GM19238 (cell line): ENCODE results near the gene ATP8B1.

ENCODE experiments used
- DNase-seq: peaks from one replicate; pipeline ENCODE4 v3.0.0; 2011; ENCODE audit warnings: low spot score; ENCODE audit not compliant: insufficient read length

Gene ATP8B1

DNA sequence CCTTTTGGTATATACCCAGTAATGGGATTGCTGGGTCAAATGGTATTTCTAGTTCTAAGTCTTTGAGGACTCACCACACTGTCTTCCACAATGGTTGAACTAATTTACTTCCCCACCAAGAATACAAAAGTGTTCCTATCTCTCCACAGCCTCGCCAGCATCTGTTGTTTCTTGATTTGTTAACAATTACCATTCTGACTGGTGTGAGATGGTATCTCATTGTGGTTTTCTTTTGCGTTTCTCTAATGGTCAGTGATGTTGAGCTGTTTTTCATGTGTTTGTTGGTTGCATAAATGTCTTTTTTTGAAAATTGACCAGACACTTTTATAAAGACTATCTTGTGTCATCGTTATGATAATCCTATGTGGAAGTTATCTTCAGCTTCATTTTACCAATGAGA lies 16.0 kb upstream of the ATP8B1 start:
- no peak for DNase-seq

DNA sequence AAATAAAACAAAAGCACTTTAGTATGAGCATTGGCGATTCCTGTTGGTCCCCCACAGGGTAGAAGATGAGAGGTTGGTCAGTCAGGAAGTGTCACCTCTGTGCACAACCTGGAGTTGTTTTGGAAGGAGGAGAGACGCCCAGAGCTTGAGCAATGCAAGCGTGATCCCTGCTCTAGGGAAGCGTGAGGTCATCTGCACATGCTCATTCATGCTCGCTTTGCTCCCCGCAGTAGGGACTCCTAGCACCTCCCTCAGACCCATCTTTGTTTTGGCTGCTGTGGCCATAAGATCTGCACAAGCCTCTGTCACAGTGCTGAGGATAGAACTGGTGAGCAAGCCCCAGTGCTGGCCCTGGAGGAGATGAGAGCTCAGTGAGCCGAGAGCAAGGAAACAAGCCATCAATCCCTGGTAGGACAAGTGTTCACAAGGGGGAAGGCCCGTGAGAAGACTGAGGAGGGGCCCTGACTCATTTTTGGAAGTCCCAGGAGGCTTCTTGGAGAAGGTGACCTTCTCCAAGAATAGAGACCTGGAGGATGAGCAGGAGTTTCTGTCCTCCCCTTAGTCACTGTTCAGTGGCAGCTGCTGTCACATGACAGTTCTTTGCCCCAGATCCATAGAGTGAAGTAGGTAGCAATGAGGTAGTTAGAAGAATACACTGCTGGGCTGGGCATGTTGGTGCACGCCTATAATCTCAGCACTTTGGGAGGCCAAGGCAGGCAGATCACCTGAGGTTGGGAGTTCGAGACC lies 13.3 kb upstream of the ATP8B1 start:
- DNase-seq: no peak

DNA sequence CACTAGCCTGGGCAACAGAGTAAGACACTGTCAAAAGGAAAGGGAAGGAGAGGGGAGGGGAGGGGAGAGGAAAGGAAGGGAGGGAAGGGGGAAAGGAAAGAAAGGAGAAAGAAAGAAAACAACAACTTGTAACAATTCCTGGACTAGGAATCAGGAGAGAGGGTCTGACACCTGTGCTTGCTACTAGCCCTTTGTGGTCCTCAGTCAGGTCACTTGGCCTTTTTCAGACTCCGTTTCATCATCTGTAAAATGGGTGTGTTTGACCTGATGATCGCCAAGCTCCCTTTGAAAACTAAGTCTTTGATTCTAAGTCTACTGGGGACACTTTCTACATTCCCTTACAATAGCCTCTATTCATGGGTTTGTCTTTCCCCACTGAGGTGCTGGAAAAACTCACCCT lies 11.4 kb upstream of the ATP8B1 start:
- DNase-seq: no peak

DNA sequence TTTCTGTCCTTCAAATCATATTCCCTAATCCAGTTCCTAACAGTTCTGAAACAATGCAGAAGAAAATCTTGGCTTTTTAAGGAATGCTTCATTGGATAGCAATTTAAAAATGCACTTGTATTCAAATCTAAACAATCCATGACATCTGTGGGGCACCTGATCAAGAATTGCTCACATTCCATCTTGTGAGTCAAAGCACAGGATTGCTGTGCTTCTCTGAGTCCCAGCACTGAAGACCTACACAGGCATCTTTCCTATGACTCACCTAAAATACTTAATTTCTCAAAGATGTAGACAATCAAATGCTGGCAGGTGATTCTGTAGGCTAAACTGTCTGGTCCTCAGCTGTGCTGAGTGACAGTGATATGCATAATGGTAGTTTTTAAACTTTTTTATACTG lies 10.1 kb upstream of the ATP8B1 start:
- no peak for DNase-seq

DNA sequence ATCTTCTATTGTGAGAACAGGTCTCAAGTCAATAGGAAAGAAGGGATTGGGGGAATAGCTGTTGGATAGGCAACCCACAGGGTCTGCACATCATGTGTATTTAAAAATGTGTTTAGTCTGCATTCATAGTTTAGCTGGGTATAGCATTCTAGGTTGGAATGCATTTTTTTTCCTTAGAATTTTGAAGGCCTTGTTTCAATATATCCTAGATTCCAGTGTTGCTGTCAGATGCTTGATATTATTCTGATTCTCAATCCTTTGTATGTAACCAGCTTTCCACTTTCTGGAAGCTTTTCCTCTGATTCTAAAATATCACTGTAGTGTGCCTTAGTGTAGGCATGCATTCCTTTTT lies 9.0 kb upstream of the ATP8B1 start:
- DNase-seq: no peak

DNA sequence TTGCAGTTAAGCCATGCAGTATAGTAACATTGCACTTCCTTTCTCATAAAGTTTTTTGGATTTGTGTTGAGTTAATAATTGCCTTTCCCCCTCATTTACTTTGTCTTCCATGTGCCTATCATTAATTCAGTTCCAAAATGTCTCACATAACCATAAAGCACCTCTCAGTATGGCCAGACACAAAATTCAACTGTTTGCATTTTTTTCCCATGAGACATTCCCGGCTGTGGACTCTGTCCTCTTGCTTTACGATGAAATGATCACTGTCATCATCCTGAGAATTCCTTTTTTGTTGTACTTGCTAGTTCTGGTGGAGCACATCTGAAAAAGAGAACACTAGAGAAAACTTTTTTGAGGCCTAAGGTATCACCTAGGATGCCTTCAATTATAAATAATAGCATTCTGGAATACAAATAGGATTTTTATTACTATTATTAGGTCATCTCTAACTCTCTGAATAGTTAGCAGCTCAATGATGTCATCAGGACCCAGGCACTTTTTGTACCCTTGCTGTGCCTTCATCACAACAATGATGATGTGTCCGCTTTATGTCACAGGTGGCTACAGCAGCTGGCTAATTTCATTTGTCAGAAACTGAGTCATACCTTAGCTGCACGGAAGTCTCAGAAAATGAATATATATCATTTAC lies 8.5 kb upstream of the ATP8B1 start:
- DNase-seq: no peak

DNA sequence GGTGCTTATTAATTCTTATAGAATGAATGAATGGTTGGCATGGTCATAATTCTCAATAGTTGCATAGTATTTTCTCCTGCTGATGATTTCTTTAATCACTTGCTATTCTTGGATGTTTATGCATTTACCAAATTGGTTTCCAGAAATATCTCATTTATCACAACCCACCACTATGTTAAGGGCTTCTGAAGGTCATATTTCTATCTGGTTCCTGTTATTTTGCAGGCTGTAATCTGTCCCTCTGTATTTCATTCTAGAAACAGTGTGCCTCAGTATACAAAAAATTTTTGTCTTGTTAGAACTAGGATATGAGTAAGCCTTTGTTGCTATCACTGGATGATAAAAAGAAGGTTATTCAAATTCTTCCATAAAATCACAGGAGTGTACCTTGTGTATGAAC lies 6.1 kb upstream of the ATP8B1 start:
- no peak for DNase-seq

DNA sequence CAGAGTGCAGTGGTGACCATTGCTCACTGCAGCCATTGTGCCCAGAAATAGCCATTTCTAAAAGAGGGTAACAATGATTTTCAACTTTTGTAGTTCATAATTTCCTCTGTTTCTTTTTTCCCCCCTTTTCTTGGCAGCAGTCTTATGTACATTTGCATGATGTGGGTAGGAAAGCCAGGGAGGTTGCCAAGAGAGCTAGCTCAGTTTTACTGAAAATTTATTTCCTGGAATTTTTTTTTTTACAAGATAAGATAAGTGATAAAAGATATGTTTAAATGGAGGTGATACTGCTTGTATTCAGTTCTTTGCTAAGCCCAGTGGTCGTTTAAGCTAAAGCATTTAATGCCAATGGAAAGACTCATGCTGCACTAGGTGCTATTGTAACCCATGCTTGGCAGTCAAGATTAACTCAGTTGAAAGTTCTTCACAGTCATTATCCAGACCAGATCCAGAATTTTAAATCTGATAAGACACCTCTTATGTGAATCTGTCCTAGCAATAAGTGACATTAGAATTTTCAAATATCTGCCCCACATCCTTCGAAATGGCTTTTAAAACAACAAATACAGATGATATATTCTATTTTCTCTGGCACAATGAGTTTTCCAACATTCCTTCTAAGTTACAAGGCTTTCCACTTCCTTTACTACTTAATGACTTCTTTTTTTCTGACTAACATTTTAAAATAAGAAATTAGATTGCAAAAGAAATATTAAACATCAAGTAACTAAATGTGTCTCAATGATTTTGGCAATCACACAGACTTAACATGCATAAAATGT lies 4.4 kb upstream of the ATP8B1 start:
- no peak for DNase-seq

DNA sequence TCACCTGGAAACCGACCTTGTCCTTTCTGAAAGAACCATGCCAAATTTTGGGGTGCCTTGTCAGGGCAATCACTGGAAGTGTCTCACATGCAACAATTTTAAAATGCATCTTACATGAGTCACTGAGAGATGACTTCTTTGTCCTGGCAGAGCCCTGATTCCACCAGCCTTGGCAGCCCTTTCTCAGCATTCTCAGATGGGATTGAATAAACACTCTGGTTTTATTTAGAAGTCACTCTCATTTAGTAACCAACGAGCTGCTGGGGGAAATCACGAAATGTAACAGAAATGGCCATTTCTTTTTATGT lies 3.8 kb upstream of the ATP8B1 start:
- DNase-seq: no peak

DNA sequence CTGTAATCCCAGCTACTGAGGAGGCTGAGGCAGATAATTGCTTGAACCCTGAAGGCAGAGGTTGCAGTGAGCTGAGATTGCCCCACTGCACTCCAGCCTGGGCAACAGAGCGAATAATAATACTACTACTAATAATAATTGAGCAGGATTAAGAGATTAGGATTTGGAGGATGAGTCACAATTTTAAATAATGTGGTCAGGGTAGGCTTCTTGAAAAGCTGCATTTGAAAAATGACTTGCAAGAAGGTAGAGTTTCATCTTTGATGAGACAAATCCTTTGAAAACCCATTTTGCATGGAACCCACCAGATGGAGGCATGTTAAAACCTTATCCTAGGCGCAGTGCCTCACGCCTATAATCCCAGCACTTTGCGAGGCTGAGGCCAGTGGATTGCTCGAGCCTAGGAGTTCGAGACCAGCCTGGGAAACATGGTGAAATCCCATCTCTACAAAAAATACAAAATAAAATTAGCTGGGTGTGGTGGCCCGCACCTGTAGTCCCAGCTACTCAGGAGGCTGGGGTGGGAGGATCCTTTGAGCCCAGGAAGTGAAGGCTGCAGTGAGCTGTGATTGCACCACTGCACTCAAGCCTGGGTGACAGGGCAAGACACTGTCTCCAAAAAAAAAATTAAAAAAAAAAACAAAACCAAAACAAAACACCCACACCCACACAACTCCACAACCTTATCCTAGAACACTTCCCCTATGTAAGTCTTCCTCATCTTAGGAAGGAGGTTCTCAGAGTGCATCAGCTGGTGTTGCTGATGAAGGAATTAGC lies 3.3 kb upstream of the ATP8B1 start:
- DNase-seq: no peak

DNA sequence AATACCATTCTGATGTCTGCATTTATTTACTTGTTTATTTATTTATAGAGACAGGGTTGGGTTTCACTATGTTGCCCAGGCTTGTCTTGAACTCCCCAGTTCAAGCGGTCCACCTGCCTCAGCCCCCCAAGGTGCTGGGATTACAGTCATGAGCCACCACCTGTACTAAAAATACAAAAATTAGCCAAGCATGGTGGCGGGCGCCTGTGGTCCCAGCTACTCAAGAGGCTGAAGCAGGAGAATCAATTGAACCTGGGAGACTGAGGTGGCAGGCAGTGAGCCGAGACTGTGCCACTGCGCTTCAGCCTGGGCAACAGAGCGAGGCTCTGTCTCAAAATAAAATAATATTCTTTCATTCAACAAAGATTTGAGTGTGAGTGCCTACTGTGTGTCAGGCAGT lies 2.0 kb upstream of the ATP8B1 start:
- no peak for DNase-seq

DNA sequence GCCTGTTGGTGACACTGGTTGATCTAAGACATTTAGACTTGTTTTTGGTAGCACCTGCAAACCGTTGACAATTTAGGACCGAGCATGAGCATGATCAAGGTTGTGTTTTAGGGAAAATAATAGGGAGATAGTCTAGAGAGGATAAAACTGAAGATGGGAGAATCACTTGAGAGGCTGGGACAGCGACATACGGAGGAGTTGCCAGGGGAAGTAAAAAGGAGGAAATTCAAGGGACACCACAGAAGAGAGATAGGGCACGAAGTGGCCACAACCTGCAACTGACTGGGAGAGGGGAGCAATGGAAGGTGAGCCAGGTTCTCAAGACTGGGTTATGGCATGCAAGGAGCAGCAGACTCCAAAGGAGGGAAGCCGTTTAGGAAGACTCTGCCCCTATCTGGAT lies 1.4 kb upstream of the ATP8B1 start:
- DNase-seq: no peak

DNA sequence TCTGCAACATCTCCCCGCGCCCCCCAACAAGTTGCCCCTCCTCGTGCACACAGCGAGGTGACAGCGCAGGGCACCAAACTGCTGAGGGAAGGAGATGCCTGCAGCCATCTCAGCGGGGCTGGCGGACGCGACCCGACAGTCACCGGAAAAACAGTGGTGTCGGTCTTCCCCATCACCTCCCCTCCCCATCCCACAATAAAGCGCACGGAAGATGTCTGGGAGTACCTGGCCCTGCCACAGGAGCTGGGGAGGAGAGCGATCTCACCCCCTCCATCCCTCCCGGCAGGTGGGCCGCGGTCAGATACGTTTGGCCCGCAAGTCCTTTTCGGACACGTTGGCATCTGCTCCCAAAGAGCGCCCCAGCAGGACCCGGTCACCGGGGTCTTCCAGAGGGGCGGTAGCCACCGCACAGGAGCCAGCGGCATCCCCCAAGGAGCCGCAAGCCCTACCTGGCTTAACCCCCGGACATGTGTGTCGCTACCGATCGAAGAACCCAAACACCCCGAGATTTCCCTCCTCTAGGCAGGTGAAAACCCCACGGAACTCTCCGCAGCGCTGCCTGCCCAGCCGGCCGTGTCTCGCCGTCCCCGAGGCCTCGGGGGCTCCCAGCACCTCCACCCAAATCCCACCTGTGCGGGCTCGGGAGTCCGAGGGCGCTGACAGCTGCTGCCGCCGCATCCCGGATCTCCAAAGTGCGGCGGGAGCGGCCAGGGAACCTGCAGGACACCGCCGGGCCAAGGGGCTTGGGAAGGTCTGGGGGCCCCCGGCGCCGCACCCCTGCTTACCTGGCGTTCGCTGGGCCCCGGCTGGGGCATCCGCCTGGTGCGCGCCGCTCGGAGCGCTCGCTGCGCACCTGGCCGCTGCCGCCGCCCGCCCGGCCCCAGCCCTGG lies 657 bp downstream of the ATP8B1 start:
- peak; percentile 26 for DNase-seq

DNA sequence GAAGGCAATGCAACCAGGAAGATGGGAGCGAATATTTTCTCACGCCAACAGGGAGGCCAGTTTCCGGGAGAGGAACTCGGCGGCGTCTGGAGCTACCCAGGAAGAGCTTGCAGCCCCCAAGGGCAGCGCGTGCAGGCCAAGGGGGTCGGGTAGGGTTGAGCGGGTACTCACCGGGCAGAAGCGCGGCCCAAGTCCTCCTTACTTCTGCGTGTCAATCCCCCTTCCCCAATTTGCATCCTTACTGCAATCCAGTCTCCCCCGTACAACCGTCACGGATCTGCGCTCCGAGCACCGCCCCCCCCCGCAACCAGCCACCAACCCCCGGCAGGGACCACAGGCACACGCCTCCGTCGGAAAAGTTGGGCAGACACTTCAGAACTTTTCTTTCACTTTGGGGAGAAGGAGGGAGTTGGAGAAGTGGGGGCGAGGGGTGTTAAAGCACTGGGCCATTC lies 1.3 kb downstream of the ATP8B1 start:
- no peak for DNase-seq

DNA sequence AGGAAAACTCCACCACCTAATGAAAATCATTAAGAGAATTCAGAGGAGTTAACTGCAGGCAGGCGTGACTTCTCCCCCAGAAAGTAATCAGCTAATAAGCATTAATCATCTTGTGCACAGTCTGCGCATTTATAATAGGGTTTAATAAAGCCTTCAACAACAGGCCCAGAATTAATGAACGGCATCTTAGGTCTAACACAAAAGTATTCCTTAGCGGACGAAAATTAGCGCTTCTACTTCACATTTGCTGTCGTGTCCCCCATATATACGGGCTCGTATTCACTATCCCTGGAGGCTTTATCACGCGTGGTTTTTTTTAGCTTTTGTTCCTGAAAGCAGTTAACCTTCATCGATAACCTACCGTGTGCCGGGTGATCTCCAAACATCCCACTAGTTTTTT lies 1.8 kb downstream of the ATP8B1 start:
- no peak for DNase-seq

DNA sequence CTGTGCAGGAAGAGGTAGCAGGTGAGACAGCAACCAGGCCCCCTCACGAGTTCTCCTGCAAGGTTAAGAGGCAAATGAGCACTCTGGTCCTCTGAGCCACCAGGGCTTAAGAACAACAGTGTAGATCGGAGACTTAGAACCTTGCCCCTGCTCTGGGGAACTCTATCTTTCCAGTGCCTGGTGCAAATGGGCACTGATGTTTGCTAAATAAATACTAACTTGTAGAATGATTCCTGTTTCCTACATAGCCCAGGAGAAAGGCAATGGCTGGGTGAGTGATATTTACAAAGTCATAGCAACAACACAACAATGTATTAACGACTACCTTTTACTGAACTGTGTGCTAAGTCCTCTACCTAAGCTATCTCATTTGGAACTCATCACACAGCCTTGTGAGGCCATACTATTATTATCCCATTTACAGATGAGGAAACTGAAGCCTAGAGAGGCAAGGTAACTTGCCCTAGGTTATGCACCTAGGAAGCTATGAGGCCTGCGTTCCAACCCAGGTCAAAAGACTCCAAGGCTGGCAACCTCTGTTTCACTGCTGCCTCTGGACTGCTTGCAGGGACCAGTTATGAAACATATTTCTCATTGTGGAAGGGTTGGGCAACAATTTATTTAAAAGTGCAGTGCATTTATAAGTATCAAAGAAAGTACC lies 4.3 kb downstream of the ATP8B1 start:
- DNase-seq: no peak

DNA sequence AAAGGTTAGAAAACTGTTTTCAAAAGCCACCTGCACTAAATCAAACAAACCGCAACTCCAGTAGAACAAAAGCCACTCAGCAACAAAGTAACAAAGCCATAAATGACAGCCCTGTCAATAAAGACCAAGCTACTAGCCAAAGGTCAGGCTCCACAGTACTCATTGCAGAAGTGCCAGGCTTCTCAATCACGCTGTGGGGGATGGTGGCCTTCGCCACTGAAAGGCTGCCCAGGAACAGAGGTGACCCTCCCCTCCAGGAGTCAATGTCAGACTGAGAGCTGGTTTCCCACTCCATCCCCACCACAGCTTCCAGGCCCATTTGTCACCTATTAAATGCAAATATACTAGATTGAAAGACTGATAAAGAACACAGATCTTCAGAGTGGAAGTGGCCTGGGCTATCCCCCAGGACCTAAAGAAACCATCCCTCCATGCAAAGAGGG lies 5.9 kb downstream of the ATP8B1 start:
- no peak for DNase-seq

DNA sequence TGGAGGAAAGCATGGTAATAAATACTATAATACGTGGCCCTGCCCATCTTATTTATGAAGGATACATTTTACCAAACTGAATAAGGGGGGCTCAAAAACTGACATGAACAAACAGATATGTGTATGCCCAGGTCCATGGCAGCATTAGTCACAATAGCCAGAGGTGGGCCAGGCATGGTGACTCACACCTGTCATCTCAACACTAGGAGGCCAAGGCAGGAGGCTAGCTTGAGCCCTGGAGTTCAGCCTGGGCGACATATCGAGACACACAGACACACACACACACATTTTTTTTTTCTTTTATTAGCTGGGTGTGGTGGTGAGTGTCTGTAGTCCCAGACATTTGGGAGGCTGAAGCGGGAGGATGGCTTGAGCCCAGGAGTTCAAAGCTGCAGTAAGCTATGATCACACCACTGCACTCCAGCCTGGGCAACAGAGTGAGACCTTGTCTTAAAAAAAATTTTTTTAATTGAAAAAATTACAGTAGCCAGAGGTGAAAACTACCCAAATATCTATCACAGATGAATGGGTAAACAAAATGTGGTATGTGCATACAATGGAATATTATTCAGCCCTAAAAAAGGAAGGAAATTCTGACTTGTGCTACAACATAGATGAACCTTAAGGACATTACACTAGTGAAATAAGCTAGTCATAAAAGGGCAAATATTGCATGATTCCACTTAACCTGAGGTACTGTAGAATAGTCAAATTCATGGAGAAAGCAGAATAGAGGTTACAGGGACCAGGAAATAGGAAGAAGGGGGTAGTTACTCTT lies 8.0 kb downstream of the ATP8B1 start:
- DNase-seq: no peak

DNA sequence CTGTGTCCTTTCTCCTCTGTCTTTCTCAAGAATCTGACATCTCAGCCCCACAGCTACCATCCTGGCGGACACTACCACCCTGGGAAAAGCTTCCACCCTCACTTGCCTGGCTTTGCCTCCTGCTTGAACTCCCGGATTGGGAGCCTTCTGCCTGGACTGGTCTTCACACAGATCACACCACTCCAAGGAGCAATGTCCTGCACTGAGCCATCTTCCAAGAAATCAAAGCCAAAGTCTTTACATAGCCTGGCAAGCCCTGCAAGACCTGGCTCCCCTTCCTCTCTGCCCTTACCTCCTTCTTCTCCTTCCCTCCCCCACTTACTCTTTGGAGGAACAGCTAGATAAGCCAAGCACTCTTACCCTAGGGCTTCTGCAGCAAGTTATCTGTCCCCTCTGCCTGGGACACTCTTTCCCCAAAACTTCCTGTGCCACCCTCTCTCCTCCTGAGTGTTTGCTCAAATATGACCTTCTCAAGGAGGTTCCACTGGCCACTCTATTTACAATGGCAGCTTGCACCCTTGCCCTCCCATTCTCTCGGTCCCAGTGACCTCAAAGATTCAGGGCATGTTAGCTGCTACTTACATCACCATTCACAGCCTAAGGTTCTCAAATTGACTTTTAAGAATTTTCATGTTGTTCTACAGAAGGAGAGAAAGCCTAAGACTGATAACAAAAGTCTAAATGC lies 9.7 kb downstream of the ATP8B1 start:
- DNase-seq: no peak
